GM19467 (cell line): ENCODE measurements around the gene C5AR1.
"Not testable (repeated sequence)": the region's sequence is repeated elsewhere in the genome, so short reads cannot be mapped to it uniquely, and the experiment has no call there.

Experiments
- ATAC-seq: cut with Tn5 transposase; IDR thresholded peaks from one replicate; pipeline ENCODE4 v1.9.1; 2021; ENCODE audit warnings: mild to moderate bottlenecking, moderate library complexity; ENCODE audit not compliant: unreplicated experiment

C5AR1 gene

DNA sequence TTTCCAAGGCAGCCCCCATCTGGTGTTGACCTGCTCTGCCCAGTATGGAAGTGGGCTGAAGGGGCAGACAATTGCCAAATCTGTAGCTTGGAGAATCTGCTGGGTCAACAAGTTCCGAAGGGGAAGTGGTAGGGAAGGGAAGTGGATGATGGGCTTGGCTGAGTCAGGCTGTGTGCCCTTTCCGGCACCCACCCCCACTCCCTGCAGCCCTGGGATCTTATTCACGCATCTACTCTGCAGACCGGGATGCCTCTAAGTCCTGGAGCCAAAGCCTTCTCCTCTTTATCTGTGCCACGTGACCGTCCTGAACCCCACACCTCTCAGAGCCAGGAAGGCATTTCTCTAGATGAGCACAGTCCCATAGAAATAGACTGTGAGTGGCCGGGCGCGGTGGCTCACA is 14.8 kb downstream of the C5AR1 start:
- no peak for ATAC-seq

DNA sequence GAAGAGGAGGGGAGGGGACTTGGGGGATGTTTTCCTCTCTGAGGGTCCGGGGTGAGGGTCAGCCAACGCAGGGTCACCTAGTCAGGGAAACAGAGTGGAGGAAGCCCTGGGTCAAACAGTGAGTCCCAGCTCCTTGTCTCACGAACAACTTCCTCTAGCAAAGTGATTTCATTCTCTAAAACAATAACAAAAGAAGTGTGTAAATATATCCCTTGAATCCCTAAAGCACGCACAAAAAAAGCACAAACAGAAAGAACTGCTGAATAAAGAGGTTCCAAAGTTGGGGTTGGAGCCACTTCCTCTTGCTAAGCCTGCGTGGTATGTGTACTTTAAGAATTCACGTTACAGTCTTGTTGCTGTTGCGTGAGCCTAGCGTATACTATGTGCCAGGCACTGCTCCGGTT is 20.8 kb downstream of the C5AR1 start:
- no peak for ATAC-seq

DNA sequence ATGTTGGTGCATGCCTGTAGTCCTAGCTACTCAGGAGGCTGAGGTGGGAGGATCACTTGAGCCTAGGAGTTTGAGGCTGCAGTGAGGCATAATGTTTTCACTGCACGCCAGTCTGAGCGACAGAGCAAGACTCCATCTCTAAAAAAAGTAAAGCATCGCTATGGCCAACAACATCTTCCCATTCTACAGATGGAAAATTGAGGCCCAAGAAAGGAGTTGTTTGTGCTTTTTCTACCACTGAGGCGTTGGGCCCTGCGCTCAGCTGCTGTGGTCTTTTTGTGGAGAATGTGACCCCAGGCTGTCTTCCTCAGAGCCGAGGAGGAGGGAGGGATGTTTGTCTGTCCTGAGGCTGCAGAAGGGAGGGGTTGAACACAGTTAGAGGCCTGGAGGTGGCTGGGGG is 21.8 kb downstream of the C5AR1 start:
- ATAC-seq: no peak

DNA sequence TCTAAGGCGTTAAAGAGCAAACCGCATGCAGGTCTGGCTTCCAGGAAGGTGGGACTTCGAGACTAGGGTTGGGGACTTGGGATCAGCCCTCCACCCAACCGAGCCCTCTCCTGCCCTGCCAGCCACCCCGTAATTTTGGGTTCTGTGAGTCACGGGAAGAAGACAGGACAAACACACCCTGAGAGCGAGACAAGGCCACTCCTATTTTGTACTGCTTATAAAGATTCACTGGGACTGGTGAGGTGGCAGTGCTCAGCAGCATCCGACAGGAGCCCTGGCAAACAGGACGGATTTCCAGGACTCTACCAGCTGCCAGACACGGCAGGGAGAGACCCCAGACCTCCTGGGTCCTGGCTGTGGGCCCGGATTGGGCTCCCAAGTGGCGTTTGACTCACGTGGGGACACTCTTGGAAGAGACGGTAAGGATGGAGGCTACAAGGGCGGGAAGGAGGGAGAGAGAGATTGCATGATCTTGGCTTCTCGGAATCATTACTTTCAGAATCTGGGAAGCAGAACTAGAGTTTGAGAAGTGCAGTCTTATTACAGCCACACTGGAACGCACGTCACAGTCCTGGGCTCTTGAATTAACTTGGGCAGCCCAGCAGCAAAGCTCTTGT is 22.4 kb downstream of the C5AR1 start, which contains the start of gene C5AR2:
Gene C5AR2, plus strand, starts transcription at position 245 of the 617 bp plus-strand sequence. CDS start 8,625 bp downstream, outside the sequence.
- ATAC-seq: no peak

DNA sequence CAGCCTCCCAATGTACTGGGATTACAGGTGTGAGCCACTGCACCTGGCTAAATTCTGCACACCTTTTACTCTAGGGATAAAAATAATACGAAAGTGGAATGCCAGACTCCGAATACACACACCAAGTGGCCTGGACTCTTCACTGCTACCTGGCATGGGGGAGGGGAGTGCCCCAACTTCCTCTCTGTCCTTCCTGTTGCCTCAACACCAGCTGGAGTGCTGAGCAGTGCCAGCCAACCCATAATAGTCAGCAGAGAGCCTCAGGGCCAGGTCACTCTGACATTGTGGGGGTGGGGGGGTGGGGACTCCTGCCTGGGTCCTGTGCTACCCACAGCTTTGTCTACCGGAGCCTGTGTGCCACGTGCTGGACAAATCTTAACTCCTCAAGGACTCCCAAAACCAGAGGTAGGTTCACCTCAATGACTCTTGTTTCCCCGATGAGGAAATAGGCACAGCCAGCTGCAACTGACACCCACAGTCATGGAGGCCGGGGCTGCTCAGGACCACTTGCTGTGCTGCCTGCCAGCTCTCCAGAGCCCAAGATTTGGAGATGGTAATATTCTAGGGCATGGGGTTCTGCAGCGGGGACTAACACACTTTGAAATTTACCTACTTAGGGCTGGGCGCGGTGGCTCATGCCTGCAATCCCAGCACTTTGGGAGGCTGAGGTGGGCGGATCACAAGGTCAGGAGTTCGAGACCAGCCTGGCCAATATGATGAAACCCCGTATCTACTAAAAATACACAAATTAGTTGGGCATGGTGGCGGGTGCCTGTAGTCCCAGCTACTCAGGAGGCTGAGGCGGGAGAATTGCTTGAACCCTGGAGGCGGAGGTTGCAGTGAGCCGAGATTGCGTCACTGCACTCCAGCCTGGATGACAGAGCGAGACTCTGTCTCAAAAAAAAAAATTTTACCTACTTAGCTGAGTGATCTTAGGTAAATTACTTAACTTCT is 27.4 kb downstream of the C5AR1 start:
- ATAC-seq: not testable (repeated sequence)

DNA sequence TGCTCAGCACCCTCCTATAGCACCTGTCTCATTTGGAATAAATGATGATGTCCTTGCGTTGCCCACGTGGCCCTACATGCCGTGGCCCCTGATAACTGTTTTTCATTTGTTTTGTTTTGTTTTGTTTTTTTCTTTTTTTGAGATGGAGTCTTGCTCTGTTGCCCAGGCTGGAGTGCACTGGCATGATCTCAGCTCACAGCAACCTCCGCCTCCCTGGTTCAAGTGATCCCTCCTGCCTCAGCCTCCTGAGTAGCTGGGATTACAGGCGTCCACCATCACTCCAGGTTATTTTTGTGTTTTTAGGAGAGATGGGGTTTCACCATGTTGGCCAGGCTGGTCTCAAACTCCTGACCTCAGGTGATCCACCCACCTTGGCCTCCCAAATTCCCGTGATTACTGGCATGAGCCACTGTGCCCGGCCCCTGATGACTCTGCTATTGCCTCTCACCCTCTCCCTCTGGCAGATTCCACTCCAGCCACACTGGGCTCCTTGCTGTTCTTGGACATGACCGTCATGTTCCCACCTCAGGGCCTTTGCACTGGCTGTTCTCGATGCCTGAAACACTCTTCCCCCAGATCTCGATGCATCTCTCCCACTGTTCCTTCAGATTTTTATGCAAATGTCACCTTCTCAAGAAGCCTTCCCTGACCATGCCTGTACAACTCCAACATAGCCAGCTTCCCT is 29.7 kb downstream of the C5AR1 start:
- ATAC-seq: no peak

DNA sequence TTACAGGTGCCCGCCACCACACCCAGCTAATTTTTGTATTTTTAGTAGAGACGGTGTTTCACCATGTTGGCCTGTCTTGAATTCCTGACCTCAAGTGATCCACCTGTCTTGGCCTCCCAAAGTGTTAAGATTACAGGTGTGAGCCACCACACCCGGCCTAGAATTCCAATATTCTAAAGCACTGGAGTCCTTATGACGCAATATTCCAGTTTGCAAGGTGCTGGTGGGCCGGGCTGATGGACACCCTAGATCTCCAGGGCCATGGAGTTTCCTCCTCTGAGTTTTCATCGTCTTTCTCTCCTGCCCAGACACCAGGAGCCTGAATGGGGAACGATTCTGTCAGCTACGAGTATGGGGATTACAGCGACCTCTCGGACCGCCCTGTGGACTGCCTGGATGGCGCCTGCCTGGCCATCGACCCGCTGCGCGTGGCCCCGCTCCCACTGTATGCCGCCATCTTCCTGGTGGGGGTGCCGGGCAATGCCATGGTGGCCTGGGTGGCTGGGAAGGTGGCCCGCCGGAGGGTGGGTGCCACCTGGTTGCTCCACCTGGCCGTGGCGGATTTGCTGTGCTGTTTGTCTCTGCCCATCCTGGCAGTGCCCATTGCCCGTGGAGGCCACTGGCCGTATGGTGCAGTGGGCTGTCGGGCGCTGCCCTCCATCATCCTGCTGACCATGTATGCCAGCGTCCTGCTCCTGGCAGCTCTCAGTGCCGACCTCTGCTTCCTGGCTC is 31.0 kb downstream of the C5AR1 start:
- no peak for ATAC-seq

DNA sequence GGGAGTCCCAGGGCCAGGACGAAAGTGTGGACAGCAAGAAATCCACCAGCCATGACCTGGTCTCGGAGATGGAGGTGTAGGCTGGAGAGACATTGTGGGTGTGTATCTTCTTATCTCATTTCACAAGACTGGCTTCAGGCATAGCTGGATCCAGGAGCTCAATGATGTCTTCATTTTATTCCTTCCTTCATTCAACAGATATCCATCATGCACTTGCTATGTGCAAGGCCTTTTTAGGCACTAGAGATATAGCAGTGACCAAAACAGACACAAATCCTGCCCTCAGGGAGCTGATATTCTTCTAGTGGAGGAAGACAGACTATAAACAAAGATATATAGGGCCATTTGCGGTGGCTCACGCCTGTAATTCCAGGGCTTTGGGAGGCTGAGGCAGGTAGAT is 32.1 kb downstream of the C5AR1 start:
- ATAC-seq: no peak

DNA sequence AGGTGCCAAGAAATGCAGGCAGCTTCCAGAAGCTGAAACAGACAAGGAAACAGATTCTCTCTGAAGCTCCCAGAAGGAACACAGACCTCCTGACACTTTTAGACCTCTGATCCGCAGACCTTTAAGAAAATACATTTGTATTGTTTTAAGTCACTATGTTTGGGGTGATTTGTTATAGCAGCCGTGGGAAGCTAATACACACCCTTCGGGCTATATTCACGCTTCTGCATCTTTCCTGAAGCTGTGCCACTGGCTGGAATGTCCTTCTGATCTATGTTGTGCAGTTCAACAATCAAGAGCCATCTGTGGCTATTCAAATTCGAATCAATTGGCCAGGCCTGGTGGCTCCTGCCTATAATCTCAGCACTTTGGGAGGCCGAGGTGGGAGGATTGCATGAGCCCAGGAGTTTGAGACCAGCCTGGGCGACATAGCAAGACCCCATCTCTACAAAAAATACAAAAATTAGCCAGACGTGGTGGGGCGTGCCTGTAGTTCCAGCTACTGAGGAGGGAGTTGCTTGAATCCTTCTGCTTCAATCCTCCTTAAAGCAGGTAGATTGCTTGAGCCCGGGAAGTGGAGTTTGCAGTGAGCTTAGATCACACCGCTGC is 33.6 kb downstream of the C5AR1 start:
- no peak for ATAC-seq

DNA sequence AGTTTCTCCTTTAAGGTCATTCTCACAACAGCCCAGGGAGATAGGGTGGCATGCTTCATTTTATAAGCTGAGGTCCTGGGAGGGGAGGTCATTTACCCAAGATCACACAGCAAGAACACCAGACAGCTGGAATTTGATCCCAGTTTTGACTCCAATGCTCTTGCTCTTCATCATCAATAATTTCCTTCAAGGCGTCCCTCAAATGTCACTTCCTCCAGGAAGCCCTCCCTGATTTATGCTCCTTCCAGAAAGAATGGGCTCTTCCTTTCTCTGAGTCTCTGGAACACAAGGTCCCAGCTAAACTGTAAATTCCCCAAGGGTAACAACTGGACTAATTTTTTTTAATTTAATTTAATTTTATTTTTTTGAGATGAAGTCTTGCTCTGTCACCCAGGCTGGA is 34.8 kb downstream of the C5AR1 start:
- ATAC-seq: no peak

DNA sequence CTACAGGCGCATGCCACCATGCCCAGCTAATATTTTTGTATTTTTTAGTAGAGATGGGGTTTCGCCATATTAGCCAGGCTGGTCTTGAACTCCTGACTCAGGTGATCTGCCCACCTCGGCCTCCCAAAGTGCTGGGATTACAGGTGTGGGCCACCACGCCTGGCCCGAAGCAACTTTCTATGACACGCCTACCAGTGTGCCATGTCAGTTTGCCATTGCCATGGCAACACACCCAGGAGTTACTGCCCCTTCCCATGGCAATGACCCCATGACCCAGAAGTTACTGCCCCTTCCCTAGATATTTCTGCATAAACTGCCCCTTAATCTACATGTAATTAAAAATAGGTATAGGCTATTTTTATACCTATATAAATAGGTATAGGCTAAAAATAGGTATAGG is 36.4 kb downstream of the C5AR1 start:
- ATAC-seq: not testable (repeated sequence)

DNA sequence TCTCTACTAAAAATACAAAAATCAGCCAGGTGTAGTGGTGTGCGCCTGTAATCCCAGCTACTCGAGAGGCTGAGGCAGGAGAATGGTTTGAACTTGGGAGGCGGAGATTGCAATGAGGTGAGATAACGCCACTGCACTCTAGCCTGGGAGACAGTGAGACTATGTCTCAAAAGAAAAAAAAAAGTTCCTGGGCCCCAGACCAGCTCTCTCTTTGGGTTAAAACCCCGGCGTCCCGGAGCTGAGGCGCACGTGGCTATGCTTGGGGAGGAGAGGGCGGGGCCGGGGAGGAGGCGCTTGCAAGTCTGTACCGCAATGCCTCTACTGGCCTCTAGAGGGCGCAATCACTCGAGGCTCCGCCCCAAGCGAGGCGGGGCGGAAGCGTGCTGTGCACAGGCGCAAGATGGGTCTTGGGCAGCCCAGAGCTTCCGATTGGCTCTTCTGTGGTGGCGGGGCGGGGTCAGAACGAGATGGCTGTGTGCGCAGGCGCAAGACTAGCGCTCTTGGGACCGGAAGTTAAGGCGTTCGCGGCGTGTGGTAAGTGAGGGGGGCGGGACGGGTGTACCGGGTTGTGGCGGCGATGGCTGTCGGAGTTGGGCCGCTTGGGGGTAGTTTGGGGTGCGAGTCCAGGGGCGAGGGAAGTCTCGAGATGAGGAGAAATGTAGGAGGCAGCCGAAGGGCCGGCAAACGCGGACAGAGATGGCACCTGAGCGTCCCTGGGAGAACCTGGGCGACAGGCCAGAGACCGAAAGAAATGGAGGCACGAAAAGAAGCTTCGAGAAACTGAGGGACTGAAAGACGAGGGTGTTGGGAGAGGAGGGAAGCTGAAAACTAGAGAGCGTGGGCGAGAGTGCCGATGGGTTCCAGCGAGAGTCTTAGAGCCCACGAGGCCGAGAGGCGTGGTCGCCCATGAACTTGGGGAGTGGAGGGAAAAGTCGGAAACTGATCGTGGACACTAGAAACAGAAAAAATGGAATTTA is 39.4 kb downstream of the C5AR1 start, which contains the start of gene DHX34:
Gene DHX34, plus strand, starts transcription at position 497 of the 977 bp plus-strand sequence. CDS start 3,716 bp downstream, outside the sequence.
- peak; percentile 91 for ATAC-seq

DNA sequence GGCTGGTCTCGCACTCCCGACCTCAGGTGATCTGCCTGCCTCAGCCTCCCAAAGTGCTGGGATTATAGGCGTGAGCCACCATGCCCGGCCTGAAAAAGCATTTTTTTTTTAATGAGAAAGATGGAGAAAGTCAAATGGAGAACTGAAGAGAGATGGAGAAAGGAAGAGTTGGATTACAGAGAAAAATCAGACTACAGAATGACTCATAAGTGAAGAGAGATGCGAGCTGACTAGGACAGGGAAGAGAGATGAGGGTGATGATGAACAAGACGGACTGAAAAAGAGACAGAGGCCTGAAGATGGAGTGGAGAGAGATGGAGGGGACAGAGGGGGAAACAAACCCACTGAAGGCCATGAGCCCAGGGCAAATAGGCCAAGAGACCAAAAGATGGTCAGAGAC is 41.0 kb downstream of the C5AR1 start:
- ATAC-seq: no peak

DNA sequence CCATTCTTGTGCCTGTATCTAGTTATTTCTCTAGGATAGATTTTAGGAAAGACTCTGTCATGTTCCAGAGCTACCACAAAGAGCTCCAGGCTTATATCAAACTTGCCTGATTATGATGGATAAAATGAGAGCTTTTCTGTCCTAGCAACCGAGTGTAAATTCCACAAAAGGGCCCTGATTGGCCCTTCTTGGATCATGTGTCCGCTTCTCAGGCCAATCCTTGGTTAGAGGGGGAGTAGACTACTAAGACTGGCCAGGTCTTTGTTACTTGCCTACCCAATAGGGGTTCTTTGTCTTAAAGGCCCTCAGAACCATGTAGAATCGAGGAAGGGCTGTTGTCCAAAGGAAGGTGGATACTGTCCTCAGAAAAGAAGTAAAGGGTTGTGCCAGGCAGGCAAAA is 41.9 kb downstream of the C5AR1 start:
- ATAC-seq: no peak

DNA sequence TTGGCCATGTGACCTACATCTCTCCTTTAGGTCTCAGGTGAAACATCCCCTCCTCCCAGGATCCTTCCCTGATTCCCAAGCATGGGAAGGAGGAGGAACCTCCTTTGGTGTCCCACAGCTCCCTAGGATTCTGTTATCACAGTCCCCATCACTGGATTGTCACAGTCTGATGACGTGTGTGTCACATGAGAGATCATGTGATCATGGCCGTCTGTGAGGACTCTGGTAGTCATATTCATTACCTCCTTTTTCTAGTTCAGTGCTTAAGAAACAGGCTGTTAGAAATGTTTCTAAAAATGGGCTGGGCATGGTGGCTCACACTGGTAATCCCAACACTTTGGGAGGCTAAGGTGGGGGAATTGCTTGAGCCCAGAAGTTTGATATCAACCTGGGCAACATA is 42.4 kb downstream of the C5AR1 start:
- no peak for ATAC-seq

DNA sequence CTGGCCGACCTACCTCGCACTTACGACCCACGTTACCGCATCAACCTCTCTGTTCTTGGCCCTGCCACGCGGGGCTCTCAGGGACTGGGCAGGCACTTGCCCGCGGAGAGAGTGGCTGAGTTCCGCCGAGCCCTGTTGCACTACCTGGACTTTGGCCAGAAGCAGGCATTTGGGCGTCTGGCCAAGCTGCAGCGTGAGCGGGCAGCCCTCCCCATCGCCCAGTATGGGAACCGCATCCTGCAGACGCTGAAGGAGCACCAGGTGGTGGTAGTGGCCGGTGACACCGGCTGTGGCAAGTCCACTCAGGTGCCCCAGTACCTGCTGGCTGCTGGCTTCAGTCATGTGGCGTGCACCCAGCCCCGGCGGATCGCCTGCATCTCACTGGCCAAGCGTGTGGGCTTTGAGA is 43.6 kb downstream of the C5AR1 start:
- ATAC-seq: no peak

DNA sequence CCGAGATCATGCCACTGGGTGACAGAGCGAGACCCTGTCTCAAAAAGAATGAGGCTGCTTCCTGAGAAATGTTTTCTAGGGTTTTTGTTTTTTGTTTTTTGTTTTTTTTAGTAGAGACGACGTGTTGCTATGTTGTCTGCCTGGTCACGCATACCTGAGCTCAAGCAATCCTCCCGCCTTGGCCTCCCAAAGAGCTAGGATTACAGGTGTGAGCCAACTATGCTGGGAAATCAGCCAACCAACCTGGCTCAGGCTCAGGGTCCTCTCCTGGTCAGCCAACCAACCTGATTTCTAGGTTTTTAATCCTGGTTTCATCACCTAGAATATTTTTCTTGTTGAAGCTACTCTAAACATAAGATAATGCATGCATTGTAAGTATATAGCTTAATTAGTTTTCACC is 47.2 kb downstream of the C5AR1 start:
- ATAC-seq: no peak

DNA sequence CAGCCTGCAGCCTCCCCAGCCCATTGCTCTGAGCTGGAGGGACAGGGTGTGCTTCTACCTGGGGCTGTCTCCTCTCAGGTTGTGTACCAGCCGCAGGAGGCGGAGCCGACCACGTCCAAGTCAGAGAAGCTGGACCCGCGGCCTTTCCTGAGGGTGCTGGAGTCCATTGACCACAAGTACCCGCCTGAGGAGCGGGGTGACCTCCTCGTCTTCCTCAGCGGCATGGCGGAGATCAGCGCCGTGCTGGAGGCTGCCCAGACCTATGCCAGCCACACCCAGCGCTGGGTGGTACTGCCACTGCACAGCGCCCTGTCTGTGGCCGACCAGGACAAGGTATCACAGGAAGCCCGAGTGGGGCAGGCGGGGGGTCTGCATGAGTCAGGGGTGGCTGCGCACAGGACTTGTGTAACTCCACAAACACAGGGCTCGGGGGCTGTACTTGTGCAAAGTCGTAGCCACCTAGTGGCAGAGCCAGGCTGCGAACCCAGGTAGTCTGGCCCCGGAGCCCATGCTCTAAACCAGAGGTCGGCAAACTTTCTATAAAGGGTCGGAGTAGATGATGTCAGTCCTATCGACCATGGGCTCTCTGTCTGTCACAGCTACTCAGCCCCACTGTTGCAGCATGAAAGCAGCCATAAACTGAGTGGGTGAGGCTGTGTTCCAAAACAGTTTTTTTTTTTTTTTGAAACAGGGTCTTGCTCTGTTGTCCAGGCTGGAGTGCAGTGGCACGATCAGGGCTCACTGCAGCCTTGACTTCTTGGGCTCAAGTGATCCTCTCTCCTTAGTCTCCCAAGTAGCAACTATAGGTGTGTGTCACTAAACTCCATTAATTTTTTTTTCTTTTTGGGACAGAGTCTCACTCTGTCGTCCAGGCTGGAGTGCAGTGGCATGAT is 48.4 kb downstream of the C5AR1 start:
- ATAC-seq: no peak
